NCI-H226 (cell line): ENCODE measurements around the gene OSBPL5.

Experiments used
- DNase-seq: peaks from one replicate; pipeline ENCODE4 v3.0.0-alpha.2; 2015

OSBPL5 gene

DNA sequence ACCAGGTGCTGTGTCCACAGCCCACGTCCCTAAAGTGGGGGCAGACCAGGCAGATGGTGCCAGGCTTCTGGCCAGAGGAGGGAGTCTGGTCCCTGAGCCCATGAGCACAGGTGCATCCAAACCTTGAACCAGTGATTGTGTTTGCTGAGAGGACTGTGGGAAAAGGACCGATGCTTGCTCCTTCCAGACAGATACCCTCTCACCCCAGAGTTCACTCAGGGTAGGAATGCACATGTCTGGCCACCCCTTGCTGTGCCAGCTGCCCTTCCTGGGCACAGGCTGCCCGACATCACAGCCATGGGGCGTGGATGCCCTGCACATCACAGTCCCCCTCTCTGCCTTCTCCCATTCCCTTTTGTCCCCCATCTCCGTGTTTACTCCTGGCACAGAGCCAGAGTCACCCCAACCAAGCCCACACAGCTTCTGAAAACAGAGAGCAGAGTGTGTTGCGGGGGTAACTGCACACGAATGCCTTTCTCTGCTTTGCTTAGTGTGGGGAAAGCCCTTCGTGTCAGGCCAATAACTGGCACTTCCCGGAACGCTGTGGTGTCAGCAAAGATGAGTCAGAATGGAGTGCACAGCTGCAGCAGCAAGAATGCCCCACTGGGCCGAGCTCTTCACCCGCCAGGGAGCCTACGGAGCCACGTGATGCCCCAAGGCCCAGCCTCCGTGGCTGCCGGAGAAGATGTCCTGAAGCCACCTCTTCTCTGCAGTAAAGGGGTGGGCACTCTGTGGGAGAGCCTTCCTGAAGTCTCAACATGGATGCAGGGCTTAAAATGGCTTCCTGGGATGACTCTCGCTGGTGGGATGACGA lies 115.5 kb downstream of the OSBPL5 start:
- peak; percentile 96 for DNase-seq

DNA sequence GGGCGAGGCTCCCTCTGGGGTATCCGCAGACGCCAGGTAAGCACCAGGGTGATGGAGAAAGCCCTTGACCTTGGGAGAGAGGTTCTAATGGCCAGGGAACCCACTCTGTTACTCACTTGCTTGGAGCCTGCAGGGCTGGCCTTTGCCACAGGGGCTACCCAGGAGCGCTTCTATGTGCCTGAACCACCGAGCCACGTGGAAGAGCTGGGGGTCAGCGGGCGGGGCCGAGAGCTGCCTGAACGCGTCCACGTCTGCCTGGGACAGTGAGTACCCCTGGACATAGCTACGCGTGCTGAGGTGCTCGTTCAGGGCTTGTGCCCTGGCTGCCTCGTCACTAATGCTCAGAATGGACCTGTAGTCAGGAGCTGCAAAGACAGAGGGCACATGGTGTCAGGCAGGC lies 117.5 kb downstream of the OSBPL5 start:
- DNase-seq, result no peak

DNA sequence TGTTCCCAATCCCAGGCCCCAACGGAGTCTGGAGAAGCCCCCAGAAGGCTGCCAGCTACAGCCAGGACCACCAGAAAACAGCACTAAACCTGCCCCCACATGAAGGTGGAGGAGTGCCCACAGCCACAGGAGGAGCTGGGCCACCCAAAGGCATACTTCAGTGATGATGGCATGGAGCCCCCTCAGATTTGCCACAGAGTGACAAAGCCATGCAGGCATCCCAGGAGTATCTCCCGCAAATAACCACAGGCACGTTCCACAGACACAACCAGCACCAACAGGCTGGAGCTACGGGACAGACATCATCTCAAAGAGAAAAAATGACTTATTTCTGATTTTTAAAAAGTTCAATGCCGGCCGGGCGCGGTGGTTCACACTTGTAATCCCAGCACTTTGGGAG lies 118.5 kb downstream of the OSBPL5 start:
- DNase-seq, result no peak

DNA sequence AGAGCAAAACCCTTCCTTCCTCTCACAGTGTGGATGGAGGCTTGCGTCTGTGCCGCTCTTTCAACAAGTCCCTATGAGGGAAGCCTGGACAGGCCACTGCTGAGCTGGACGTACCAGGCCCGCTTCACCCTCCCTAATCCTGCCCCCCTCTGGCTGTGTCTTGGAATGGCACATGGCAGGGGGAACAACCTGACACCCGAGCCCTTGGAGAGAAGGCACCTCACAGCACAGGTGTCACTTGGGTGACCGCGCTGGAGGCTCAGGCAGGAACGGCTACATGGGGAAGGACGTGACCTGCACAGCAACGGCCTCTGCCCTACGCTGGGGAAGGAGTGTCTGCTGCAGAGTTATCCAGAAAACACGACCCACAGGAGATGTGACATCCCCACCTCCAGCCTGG lies 118.9 kb downstream of the OSBPL5 start:
- no peak for DNase-seq

DNA sequence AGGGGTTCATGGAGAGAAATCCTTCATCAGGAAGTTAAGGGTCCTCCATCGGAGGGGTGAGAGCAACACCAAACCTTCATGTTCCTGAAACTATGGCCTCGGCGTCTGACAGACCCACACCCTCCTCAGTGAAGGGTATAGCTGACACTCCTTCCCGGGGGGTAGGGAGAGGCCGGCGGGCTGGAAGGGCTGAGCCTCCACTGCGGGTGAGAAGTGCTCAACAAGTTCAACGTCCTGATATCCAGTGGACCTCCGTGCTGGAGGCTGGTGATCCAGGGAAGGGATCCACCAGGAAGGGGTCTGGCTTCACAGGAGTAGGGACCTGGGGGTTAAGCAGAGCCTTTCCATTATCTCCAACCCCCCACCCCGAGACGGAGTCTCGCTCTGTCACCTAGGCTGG lies 120.2 kb downstream of the OSBPL5 start:
- DNase-seq, result no peak

DNA sequence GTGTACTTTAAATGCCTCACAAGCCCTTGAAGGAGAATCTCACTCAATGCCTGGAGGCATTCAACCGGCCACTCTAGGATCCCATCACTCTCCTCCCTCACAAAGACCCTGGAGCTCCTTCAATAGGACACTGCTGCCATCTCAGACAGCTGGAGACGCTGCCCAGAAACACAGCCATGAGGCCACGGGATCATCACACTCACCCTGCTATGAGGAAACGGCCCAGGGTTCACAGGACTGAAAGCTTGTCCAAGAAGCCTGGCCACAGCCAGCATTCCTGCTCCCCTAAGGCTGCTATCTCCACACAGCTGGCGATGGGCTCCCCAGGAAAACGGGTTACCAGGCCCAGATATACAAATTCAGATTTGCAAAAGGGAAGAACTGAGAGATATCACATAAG lies 121.1 kb downstream of the OSBPL5 start:
- DNase-seq, result no peak

GRCh38 chr11:3043315-3043871 lies 121.7 kb downstream of the OSBPL5 start:
- no peak for DNase-seq

DNA sequence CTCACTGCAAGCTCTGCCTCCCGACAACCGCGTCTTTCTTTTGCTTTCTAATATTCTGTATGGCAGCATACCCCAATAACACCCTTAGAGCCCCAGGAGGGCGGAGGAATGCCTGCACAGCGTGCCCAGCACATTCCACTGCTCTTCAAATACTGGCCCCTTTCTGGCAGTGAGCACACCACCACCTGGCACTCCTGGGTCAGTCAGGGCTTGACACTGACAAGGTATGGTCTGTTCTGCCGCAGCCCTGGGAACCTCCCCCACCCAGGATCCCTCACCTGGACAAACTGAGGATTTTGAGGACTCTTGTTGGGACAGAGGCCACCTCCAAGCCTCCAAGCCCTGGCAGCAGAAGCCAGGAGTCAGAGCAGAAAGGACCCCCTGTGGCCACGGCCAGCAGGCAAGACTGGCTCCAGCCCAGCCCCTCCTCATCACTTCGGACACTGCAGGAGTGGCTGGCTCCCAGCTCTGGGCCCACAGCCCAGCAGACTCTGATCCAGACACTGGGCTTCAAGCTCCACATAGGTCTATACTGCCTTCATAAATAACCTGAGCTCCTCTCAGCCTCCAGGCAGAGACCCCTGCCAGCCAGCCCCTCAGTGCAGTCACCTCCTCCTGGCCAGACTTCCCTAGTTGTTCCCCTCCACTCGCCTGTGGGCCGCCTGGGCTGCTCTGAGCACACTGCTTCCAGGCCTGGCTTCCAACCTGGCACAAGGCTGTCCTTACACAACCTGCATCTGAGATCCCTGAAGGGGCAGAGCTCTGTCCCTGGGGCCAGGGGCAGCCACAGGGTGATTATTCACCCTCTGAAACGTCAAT lies 122.4 kb downstream of the OSBPL5 start:
- DNase-seq, result no peak

GRCh38 chr11:3041699-3042441 lies 123.2 kb downstream of the OSBPL5 start:
- DNase-seq, result no peak

- DNase-seq, result no peak
Observed at GRCh38 chr11:3040881-3041280, 124.2 kb downstream of the OSBPL5 start.

GRCh38 chr11:3037945-3038271 lies 127.2 kb downstream of the OSBPL5 start:
- no peak for DNase-seq
